HEK293T (cell line): ENCODE results near the gene MAFF.
"Not testable (repeated sequence)": the region's sequence is repeated elsewhere in the genome, so short reads cannot be mapped to it uniquely, and the experiment has no call there.

Experiments
- CTCF ChIA-PET: fragments of 350-600 bp; formaldehyde crosslinking; extraction: SDS; loops from one replicate; lab custom pipeline; 2021; ENCODE audit warnings: antibody characterized with exemption, inconsistent platforms; lab: Yijun Ruan, JAX
- POLR2A ChIA-PET: fragments of 350-600 bp; formaldehyde crosslinking; extraction: SDS; loops from one replicate; lab custom pipeline; 2020; ENCODE audit warnings: antibody characterized with exemption, inconsistent platforms; lab: Yijun Ruan, JAX
- DNase-seq: peaks from one replicate; pipeline ENCODE4 v3.0.0; 2012; ENCODE audit warnings: mixed read lengths; ENCODE audit errors: extremely low spot score
- ARNT ChIP-seq: fragments of 450-650 bp; IDR thresholded peaks from 2 replicates; pipeline ENCODE4 v1.6.1; 2017; ENCODE audit warnings: mild to moderate bottlenecking
- BHLHE40 ChIP-seq: fragments of 450-650 bp; IDR thresholded peaks from 2 replicates; pipeline ENCODE4 v1.6.1; 2016; ENCODE audit warnings: mild to moderate bottlenecking, moderate library complexity, borderline replicate concordance
- CTBP1 ChIP-seq: fragments of 450-650 bp; IDR thresholded peaks from 2 replicates; pipeline ENCODE4 v1.6.1; 2016; ENCODE audit warnings: borderline replicate concordance
- ELF4 ChIP-seq: fragments of 450-650 bp; IDR thresholded peaks from 2 replicates; pipeline ENCODE4 v1.6.1; 2017; ENCODE audit warnings: antibody characterized with exemption
- FOXA1 ChIP-seq: fragments of 450-650 bp; IDR thresholded peaks from 2 replicates; pipeline ENCODE4 v1.6.1; 2016; ENCODE audit warnings: mild to moderate bottlenecking
- FOXK2 ChIP-seq: fragments of 450-650 bp; IDR thresholded peaks from 2 replicates; pipeline ENCODE4 v1.6.1; 2016; ENCODE audit warnings: mild to moderate bottlenecking
- FOXM1 ChIP-seq: fragments of 450-650 bp; IDR thresholded peaks from 2 replicates; pipeline ENCODE4 v1.6.1; 2017; ENCODE audit warnings: mild to moderate bottlenecking, borderline replicate concordance
- HDGF ChIP-seq: fragments of 450-650 bp; IDR thresholded peaks from 2 replicates; pipeline ENCODE4 v1.6.1; 2017; ENCODE audit warnings: antibody characterized with exemption, borderline replicate concordance
- L3MBTL2 ChIP-seq: fragments of 450-650 bp; conservative IDR thresholded peaks from 2 replicates; pipeline ENCODE4 v1.6.1; 2016; ENCODE audit warnings: mild to moderate bottlenecking
- LEF1 ChIP-seq: fragments of 450-650 bp; IDR thresholded peaks from 2 replicates; pipeline ENCODE4 v1.6.1; 2017; ENCODE audit warnings: mild to moderate bottlenecking, borderline replicate concordance
- NFRKB ChIP-seq: fragments of 450-650 bp; IDR thresholded peaks from 2 replicates; pipeline ENCODE4 v1.6.1; 2016; ENCODE audit warnings: mild to moderate bottlenecking, moderate library complexity
- SP1 ChIP-seq: fragments of 450-650 bp; IDR thresholded peaks from 2 replicates; pipeline ENCODE4 v1.6.1; 2017
- SUZ12 ChIP-seq: fragments of 450-650 bp; IDR thresholded peaks from 2 replicates; pipeline ENCODE4 v1.6.1; 2016; ENCODE audit warnings: mild to moderate bottlenecking
- TARDBP ChIP-seq: fragments of 450-650 bp; IDR thresholded peaks from 2 replicates; pipeline ENCODE4 v1.6.1; 2016
- ZNF384 ChIP-seq: fragments of 450-650 bp; IDR thresholded peaks from 2 replicates; pipeline ENCODE4 v1.6.1; 2016
- TF ChIP-seq, protein P1 (sequence below): fragments of 450-650 bp; IDR thresholded peaks from 2 replicates; pipeline ENCODE4 v1.6.1; 2016

Gene MAFF

DNA sequence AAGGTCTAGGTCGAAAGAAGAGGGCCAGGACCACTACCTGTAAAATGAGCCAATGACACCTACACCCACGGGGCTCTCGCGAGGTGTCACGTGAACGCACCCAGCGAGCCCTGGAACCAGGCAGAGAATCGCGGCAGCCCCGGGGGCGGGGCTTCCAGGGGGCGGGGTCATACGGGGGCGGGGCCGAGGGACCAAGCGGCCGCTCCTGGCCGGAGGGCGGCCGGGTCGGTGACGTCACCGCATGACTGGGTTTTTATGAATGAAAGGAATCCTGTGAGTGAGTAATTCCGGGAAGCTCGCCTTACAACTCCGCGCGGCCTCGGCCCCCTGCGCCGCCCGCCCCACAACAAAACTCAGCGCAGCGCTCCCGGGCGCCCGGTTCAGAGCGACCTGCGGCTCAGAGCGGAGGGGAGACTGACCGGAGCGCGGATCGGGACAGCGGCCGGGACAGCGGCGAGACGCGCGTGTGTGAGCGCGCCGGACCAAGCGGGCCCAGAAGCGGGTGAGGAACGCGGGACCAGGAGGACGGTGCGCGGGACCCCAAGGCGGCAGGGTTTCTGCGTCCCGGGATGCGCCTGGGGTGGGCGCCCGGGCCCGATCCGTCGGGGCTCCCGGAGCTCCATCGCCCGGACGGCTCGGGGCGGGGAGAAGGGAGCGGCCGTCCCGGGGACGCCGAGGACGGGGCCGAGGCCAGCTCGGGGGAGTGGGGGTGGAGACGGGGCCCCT is at the start of gene MAFF:
MAFF (plus strand) TSS at position 284 of the 726 bp plus-strand sequence. CDS start 11,860 bp downstream, outside the sequence.
- CTCF ChIA-PET = interaction anchor here (1.4 kb wide), 1 partner anchor 87 kb away, joined by 4 read pairs; no protein-coding TSS in a partner anchor
- DNase-seq = peak; percentile 100
- POLR2A ChIA-PET = interaction anchor here (0.6 to 1.8 kb wide), 10 partner anchors 8 to 261 kb away, joined by 3 to 13 read pairs (median 4); partner anchors contain the start of gene PLA2G6
- TF ChIP-seq, protein P1, sequence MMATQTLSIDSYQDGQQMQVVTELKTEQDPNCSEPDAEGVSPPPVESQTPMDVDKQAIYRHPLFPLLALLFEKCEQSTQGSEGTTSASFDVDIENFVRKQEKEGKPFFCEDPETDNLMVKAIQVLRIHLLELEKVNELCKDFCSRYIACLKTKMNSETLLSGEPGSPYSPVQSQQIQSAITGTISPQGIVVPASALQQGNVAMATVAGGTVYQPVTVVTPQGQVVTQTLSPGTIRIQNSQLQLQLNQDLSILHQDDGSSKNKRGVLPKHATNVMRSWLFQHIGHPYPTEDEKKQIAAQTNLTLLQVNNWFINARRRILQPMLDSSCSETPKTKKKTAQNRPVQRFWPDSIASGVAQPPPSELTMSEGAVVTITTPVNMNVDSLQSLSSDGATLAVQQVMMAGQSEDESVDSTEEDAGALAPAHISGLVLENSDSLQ = no peak; the same call in 1 of the 2 replicates
- TF ChIP-seq SUZ12 (no peak), CTBP1 (peak; percentile 45; the same call in 1 of the 2 replicates), FOXM1 (0 out of 2 replicates have a peak, but pooled peaks have one; percentile 23), TARDBP (no peak), SP1 (no peak), L3MBTL2 (peak; percentile 60), HDGF (no peak)

DNA sequence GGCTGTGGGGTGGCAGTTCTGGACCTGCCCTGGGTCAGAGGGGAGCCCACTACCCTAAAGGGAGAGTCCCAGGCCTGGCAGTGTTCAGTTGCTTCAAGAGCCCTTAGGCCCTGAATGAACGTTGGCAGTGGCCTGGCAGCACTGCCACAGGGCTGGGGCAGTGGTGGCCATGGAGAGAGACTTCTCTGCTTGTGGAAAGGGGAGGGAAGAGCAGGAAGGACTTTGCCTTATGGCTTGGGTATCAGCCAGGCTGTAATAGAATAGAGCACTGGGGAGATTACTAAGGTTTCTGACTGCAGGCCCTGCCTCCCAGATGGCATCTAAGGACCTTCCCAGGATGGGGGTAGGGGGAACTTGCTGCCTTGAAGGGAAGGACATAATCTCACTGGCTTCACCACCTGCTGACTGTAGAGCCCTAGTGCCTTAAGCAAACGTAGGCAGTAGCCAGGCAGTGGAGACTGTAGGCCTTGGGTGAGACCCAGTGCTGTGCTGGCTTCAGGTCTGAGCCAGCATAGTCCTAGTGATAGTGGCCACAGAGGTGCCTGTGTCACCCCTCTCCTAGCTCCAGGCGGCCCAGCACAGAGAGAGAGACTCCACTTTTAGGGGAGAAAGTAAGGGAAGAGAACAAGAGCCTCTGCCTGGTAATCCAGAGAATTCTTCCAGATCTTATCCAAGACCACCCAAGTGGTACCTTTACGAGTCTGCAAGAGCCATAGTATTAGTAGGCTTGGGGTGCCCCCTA is 47.8 kb upstream of the MAFF start:
- ChIA-PET POLR2A (no interaction called here), CTCF (no interaction called here)
- no peak for DNase-seq
- TF ChIP-seq FOXA1 (no peak), L3MBTL2 (no peak), ARNT (no peak), ZNF384 (no peak), SP1 (no peak)
- TF ChIP-seq, protein P1 = no peak

DNA sequence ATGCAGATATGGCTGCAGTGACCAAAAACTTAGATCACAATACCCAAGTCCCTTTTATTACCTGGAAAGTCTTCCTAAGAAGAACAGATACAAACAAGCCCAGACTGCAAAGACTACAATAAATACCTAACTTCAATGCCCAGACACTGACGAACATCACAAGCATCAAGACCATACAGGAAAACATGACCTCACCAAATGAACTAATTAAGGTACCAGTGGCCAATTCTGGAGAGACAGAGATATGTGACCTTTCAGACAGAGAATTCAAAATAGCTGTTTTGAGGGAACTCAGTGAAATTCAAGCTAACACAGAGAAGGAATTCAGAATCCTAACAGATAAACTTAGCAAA is 47.3 kb upstream of the MAFF start:
- DNase-seq, POLR2A ChIA-PET, CTCF ChIA-PET: not testable (repeated sequence)

GRCh38 chr22:38155703-38156102 is 46.1 kb upstream of the MAFF start:
- DNase-seq = no peak
- POLR2A ChIA-PET = no interaction called here
- TF ChIP-seq ELF4 (no peak), FOXA1 (no peak)
- CTCF ChIA-PET = no interaction called here

- TF ChIP-seq L3MBTL2 (no peak), ARNT (no peak), HDGF (no peak), SUZ12 (no peak), ZNF384 (no peak), FOXA1 (no peak), FOXM1 (no peak), NFRKB (no peak), CTBP1 (no peak)
- TF ChIP-seq, protein P1 = no peak
- ChIA-PET CTCF (interaction anchor here (0.6 kb wide), 1 partner anchor 35 kb away, joined by 5 read pairs; no protein-coding TSS in a partner anchor), POLR2A (no interaction called here)
- DNase-seq = no peak
These were observed 38.6 kb upstream of the MAFF start for GRCh38 chr22:38162881-38163843.

DNA sequence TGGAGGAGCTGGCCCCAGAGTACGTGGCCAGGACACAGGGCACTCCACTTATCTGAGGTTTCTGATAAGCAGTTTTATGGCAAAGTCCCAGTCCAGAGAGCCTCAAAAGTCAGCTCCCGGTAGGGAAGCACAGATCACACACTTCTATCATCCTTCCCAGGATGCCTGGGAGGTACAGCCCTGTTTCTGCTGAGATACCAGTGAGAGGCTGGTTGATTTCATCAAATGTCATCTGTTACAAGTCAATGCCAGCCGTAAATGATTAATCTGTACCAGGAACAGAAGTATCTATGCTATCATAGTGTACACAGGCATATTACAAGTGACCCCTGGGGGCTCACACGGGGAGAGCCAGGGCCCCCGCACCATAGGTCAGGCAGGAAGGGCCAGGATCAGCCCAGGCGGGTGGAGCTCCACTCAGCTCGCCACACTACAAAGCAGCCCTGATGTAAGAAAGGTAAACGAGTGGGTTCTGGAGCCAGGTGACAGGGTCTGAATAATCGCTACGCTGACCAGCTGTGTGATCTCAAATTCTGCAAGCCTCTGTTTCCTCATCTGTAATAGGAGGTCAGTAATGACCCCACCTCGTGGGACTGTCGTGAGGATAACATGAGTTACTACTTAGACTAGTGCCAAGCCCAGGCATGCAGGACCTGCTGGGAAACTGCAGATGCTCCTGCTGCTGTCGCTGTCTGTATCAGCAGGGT is 37.8 kb upstream of the MAFF start:
- no peak for DNase-seq

More for the DNA sequence above, 37.8 kb upstream of the MAFF start:
- CTCF ChIA-PET = interaction anchor here (0.6 kb wide), 1 partner anchor 34 kb away, joined by 5 read pairs; no protein-coding TSS in a partner anchor
- POLR2A ChIA-PET = interaction anchor here (1.0 kb wide), 1 partner anchor 11 kb away, joined by 3 read pairs; no protein-coding TSS in a partner anchor
- TF ChIP-seq ZNF384 (no peak), FOXM1 (no peak), ELF4 (no peak), TARDBP (no peak), CTBP1 (no peak), HDGF (no peak), ARNT (no peak), SUZ12 (no peak), BHLHE40 (no peak), LEF1 (no peak), FOXA1 (no peak), NFRKB (no peak), FOXK2 (no peak), SP1 (no peak), L3MBTL2 (no peak)
- TF ChIP-seq, protein P1 = no peak
